Right lung (tissue), 5 donors: ENCODE results near the gene NOC2L. TPM values are rescaled to one million over a fixed set of nuclear protein-coding genes. Genes with fewer than 3 reads are reported as not detected.
A peak's percentile ranks its signal among the peaks of the same experiment; 100 is the strongest.
"Not testable (repeated sequence)": the region's sequence is repeated elsewhere in the genome, so short reads cannot be mapped to it uniquely, and the experiment has no call there.

ENCODE experiments used
- DNase-seq, 2 donors: peaks; one replicate each; pipeline ENCODE4 v3.0.0-alpha.2; 2013
- polyA plus RNA-seq, 5 donors: library from polyadenylated mRNA; unstranded; fragments of 120-200 nt; gene quantifications; one replicate each; pipeline versions ENCODE4 v1.2.1 to v1.2.3, GENCODE V29; 2013; ENCODE audit warnings: inconsistent platforms in 1 of 5, low replicate concordance in 1 of 5; ENCODE audit not compliant: insufficient read length in 5 of 5, insufficient read depth in 1 of 5

NOC2L gene
- polyA plus RNA-seq, 5 donors, result 42.3 to 62.0 (median 55.2) TPM

- DNase-seq, result no peak
These were observed 36.9 kb upstream of the NOC2L start for GRCh38 chr1:995665-996633.

DNA sequence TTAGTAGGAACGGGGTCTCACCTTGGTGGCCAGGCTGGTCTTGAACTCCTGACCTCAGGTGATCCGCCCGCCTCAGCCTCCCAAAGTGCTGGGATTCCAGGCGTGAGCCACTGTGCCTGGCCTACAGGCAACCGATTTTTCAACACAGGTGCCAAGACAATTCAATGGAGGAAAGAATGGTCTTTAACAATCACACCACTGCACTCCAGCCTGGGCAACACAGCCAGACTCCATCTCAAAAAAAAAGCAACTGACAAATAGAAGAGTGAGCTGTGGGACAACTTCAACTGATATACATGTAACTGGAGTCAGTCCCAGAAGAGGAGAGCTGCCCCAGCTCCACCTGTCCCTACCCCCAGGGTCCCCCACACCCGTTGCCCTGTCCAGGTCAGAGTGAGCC is 35.5 kb upstream of the NOC2L start:
- not testable (repeated sequence) for DNase-seq

- no peak for DNase-seq
These were observed 34.4 kb upstream of the NOC2L start for GRCh38 chr1:993379-993995.

DNA sequence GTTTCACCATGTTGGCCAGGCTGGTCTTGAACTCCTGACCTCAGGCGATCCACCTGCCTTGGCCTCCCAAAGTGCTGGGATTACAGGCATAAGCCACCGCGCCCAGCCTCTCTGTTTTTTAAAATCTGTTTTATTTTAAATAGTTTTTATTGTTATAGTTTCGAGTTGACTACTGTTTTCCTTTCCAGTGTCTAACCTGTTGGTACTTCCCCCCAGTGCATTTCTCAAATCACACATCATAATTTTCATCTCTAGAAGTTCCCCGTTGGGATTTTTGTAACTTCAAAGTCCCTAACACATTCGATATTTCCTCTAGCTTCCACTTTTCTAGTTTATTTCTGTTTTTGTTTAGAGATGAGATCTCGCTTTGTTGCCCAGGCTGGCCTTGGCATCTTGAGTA is 33.3 kb upstream of the NOC2L start:
- no peak for DNase-seq

DNA sequence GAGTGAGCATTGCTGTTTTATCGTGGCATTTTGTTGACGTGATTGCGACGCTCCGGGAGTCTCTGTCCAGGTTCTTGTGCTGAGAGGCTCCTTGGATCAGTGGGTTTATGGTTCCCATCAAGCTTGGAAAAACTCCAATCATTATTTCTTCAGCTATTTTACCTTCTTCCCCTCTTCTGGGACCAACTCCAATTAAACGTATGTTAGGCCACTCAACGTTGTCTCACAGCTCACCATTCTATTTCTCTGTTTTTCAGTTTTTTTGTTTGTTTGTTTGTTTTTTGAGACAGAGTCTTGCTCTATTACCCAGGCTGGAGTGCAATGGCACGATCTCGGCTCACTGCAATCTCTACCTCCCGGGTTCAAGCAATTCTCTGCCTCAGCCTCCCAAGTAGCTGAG is 32.8 kb upstream of the NOC2L start:
- DNase-seq, result no peak

- not testable (repeated sequence) for DNase-seq
These were observed 32.2 kb upstream of the NOC2L start for GRCh38 chr1:991275-991674.

GRCh38 chr1:988061-988460 is 29.0 kb upstream of the NOC2L start:
- DNase-seq, result not testable (repeated sequence)

GRCh38 chr1:985126-985525 is 26.1 kb upstream of the NOC2L start:
- DNase-seq, result no peak

DNA sequence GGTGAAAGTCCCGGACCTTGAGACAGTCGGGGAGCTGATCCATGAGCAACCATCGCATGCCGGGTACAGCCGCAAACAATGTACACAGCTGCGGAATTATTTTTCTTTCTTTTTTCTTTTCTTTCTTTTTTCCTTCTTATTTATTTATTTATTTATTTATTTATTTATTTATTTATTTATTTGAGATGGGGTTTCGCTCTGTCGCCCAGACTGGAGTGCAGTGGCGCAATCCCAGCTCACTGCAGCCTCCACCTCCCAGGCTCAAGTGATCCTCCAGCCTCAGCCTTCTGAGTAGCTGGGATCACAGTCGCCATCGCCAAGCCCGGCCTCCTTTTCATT is 25.4 kb upstream of the NOC2L start:
- no peak for DNase-seq

- DNase-seq, result peak in 1 of 2 donors; percentile 23
These were observed 24.9 kb upstream of the NOC2L start for GRCh38 chr1:983798-984475.

GRCh38 chr1:982765-983436 is 23.8 kb upstream of the NOC2L start:
- DNase-seq, result no peak

GRCh38 chr1:981955-982558 is 23.0 kb upstream of the NOC2L start, which contains the start of gene PERM1:
PERM1 (minus strand) TSS chr1:982093; CDS start chr1:981029, 1,064 bp downstream.
- no peak for DNase-seq

GRCh38 chr1:981491-981954 is 22.5 kb upstream of the NOC2L start:
- DNase-seq, result no peak

GRCh38 chr1:980602-981395 is 21.7 kb upstream of the NOC2L start:
- no peak for DNase-seq

DNA sequence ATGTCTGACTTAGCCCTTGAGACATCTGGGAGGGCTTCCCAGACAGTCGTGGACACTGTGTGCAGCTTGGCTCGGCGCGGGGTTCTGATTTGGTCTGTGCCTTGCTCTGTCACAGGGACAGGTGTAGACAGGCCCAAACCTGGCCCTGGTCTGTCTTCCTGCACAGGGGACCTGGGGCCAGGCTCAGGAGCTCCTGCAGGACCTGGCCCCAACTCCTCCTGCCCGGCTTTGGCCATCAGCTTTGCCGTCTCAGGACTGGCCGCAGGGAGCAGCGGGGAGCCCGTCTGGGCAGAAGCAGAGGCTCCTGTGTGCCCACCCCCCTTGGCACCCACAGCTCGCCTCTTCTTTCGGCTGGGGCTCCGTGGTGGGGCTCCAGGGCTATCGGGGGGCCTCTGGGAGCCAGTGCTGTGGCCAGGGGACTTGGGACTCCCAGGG is 21.1 kb upstream of the NOC2L start:
- no peak for DNase-seq

- DNase-seq, result no peak
These were observed 20.7 kb upstream of the NOC2L start for GRCh38 chr1:979744-980072.

DNA sequence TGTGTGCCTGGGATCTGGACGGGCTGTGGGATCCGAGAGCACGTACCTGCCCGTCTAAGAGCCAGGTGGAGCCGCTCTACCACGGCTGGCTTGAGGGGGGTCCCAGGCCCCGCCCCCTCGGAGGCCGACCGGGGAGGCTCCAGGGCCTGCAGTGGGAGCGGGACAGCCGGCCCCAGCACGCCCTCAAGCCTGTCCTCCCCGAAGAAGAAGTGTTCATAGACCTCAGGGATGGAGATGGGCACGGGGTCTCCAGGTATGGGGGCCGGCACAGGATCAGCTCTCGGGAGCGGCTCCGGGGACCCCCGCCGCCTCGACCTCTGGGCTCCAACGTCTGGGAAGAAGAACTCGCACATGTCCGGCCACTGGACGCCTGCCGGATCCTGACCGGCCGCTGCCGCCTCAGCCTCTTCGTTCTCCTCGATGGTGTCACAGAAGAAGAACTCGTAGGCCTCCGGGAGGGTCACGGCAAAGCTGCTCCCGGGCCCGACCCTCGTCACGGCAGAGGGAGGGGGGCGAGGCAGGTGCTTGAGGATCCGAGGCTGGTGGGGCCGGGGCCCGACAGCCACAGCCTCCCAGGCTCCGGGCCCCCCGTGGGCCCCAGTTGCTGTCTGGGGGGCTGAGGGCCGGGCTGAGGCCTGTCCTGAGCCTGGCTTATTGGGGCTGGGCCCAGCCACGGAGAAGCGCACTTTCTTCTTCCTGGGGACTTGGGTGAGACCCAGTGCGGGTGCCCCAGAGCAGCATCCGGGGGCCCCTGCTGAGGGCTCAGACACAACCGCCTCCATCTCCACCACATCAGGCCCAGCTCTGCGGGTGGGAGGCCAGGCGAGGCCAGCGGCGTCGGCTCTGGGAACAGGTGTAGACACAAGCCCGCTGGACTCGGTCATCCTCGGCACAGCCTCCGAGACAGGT is 20.0 kb upstream of the NOC2L start:
- no peak for DNase-seq

DNA sequence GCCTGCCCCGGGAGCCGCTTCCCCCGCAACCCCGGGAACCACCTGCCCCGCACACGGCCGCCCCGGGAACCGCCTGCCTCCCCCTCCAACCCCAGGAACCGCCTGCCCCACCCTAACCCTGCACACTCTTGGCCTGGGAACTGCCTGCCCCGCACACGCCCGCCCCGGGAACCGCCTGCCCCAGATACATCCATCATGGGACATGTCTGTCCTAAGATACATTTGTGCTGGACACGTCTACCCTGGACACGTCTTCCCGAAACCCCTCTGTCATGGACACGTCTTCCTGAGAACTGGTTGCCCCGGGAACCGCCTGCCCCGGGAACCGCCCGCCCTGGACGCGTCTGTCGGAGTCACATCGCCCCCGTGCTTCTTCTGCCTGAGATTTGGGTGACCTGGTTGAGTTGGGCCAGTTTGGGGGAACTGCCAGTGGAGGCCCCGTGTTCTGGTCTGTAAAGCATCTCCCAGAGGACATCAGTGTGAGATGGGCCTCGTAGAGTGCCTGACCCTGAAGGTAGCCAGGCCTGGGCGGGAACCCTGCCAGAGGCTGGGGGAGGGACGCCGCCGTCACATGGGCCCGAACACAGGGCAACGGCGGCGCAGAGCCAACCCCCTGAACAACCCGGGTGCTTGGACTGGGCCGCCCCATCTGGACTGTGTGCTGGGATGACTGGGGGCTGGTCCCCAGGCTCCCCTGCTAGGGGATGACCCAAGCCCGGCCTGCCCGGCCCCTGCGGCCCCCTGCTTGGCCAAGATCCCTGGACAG is 19.2 kb upstream of the NOC2L start:
- no peak for DNase-seq

DNA sequence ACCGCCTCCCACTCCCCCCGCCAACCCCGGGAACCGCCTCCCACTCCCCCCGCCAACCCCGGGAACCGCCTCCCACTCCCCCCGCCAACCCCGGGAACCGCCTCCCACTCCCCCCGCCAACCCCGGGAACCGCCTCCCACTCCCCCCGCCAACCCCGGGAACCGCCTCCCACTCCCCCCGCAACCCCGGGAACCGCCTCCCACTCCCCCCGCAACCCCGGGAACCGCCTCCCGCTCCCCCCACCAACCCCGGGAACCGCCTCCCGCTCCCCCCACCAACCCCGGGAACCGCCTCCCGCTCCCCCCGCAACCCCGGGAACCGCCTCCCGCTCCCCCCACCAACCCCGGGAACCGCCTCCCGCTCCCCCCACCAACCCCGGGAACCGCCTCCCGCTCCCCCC is 17.7 kb upstream of the NOC2L start:
- not testable (repeated sequence) for DNase-seq
